DMS153 (cell line): ENCODE measurements around the gene COL23A1.

Source experiments
- DNase-seq: peaks from one replicate; lab custom pipeline; 2025; lab: John Stamatoyannopoulos, UW

COL23A1 gene

GRCh38 chr5:178360222-178360925 lies 229.8 kb downstream of the COL23A1 start:
- no peak for DNase-seq

- no peak for DNase-seq
Observed at GRCh38 chr5:178359738-178360137, 230.5 kb downstream of the COL23A1 start.

GRCh38 chr5:178357678-178358077 lies 232.5 kb downstream of the COL23A1 start:
- DNase-seq = no peak

GRCh38 chr5:178357121-178357521 lies 233.1 kb downstream of the COL23A1 start:
- no peak for DNase-seq

- no peak for DNase-seq
Observed at GRCh38 chr5:178356431-178356872, 233.7 kb downstream of the COL23A1 start.

GRCh38 chr5:178355671-178356070 lies 234.5 kb downstream of the COL23A1 start:
- no peak for DNase-seq

GRCh38 chr5:178353461-178353860 lies 236.7 kb downstream of the COL23A1 start:
- no peak for DNase-seq

GRCh38 chr5:178352035-178352349 lies 238.2 kb downstream of the COL23A1 start:
- no peak for DNase-seq

- DNase-seq = no peak
Observed at GRCh38 chr5:178351221-178352034, 238.8 kb downstream of the COL23A1 start.

GRCh38 chr5:178350361-178351220 lies 239.6 kb downstream of the COL23A1 start:
- DNase-seq = no peak

GRCh38 chr5:178349625-178350353 lies 240.4 kb downstream of the COL23A1 start:
- DNase-seq = no peak

- no peak for DNase-seq
Observed at GRCh38 chr5:178349075-178349511, 241.1 kb downstream of the COL23A1 start.

- no peak for DNase-seq
Observed at GRCh38 chr5:178348356-178349074, 241.7 kb downstream of the COL23A1 start.

- no peak for DNase-seq
Observed at GRCh38 chr5:178347956-178348355, 242.2 kb downstream of the COL23A1 start.

- no peak for DNase-seq
Observed at GRCh38 chr5:178346607-178347334, 243.4 kb downstream of the COL23A1 start.

- no peak for DNase-seq
Observed at GRCh38 chr5:178343306-178343705, 246.9 kb downstream of the COL23A1 start.

GRCh38 chr5:178341851-178342140 lies 248.4 kb downstream of the COL23A1 start:
- DNase-seq = no peak

GRCh38 chr5:178341091-178341850 lies 248.9 kb downstream of the COL23A1 start:
- no peak for DNase-seq

- DNase-seq = no peak
Observed at GRCh38 chr5:178340637-178341036, 249.6 kb downstream of the COL23A1 start.

GRCh38 chr5:178340187-178340586 lies 250.0 kb downstream of the COL23A1 start:
- DNase-seq = no peak
